OCI-LY3 (cell line): ENCODE measurements around the gene SLX4.

Experiments used
- CTCF ChIP-seq: fragments of 200-600, 300-600 bp; sonication (generic); IDR thresholded peaks from 2 replicates; pipeline ENCODE4 v1.5.1; 2014; ENCODE audit warnings: antibody characterized with exemption, low read length, low read depth
- EZH2phosphoT487 ChIP-seq: fragments of 200-600 bp; shearing (Covaris generic); IDR thresholded peaks from 2 replicates; pipeline ENCODE4 v1.6.1; 2018; ENCODE audit warnings: antibody characterized with exemption, mixed run types, low read depth

- TF ChIP-seq CTCF, result no peak
- no peak for TF ChIP-seq EZH2phosphoT487
Observed at GRCh38 chr16:3573146-3573815, 38.1 kb downstream of the SLX4 start.
